NCI-H1436 (cell line): ENCODE measurements around the gene CST8.

ENCODE experiments used
- DNase-seq: peaks from one replicate; lab custom pipeline; 2025; lab: John Stamatoyannopoulos, UW

Gene CST8

DNA sequence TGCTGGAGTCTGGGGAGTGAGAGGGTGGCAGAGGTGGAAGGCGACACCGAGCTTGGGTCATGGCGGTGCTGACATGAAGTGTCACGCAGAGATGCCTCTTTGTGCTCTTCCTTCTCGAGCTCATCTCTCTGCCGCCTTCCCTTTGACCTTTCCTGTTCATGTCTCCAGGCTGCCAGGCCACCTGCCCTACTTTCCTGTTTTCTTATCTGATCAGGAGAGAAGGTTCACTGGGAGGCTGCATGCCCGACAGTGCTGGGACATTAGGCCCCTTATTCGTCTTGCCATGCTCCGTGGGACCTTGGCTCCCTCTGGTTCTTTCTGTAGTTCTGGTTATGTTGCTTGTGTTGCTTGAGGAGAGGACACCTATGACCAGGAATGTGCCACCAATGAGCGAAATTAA, 33.2 kb downstream of the CST8 start:
- no peak for DNase-seq

- DNase-seq, result no peak
These were observed 35.9 kb downstream of the CST8 start for GRCh38 chr20:23526850-23527249.

DNA sequence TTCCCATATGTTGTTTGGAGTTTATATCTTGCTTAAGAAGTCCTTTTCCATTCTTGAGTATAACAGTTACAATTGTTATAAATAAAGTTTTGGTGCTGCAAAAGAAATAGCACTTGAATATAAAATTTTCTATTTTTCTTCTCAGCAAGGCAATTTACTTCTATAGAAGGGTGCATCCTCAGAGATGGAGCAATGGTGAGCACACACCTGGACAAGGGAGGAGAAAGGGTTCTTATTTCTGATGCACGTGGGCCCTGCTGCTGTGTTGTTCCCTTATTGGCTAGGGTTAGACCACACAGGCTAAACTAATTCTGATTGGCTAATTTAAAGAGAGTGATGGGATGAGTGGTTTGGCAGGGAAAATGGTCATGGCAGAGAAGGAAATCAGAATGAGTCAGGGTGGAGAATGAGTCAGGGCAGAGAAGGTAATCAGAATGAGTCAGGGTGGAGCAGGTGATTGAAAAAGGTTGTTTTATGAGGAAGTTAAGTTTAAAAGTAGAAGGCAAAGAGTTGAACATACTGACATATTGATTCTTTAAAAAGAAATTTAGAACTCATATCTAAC, 38.0 kb downstream of the CST8 start:
- DNase-seq, result no peak

DNA sequence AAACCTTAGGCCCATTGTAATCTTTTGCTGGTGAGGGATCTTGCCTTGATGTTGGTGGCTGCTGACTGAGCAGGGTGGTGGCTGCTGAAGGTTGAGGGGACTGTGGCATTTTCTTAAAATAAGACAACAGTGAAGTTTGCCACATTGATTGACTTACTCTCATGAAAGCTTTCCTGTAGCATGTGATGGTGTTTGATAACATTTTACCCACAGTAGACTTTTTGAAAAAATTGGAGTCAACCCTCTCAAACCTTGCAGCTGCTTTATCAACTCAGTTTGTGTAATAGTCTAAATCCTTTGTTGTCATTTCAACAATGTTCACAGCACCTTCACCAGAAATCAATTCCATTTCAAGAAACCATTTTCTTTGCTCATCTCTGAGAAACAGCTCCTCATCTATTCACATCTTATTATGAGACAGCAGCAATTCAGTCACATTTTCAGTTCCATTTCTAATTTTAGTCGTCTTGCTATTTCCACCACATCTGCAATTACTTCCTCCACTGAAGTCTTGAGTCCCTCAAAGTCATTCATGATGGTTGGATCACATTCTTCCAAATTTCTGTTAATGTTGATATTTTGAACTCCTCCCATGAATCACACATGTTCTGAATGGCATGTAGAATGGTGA, 40.1 kb downstream of the CST8 start:
- no peak for DNase-seq

DNA sequence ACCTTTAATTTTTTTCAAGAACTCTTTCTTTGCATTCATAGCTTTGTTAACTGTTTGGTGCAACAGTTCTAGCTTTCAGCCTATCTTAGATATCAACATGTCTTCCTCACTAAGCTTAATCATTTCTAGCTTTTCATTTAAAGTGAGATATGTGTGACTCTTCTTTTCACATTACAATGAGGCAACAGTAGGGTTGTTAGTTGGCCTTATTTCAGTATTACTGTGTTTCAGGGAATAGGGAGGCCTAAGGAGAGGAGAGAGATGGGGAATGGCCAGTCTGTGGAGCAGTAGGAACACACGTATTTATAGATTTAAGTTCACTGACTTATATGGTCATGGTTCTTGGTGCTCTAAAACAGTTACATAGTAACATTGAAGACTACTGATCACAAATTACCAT, 41.6 kb downstream of the CST8 start:
- no peak for DNase-seq

DNA sequence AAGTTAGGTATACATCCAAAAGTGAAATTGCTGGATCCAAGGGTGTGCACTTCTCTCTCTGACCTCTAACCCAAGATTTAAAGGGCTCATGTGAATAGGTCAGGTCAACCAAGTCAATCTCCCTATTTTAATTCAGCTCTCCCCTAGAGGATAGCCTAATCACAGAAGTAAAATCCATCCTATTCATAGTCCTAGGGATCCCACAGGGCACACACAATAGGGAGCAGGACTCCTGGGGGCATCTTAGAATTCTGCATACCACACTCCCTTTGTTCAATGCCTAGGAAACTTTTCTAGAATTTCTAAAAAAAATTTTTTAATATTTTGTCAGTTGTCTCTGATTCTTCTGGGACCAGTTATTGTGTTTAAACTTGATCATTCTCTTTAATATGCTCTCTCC, 42.2 kb downstream of the CST8 start:
- DNase-seq, result no peak

DNA sequence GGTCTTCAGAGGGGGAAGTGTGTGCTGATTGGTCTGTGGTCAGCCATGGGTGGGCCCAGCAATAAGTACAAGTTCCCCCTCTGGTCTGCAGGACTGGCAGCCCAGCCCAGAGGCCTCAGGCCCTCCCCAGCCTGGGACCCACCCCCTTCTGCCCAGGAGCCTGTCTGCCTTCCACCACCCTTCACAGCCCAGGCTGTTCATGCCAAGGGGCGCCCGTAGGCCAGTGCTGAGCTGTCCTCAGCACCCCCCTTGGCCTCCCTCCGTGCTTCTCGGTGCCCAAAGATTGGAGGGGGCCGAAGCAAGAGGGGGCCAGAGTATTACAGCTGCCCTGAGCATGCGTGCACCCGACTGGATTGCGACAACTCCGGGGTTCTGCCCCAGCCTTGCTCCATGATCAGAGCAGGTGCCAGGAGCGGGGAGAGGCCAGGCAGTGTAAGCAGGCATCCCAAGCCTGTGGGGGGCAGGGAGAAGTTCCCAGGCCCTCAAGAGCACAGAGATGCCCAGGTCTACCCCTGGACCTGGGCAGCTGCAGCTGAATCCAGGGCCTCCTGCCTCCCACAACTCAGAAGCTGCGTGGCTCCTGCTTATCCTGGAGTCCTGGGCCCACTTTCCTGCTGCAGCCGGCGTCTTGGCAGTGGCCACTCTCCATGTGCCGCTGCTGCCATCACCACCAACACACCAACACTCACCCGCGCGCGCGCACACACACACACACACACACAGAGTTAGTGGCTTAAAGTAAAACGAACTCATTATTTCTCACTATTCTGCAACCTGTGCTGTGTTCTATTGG, 44.1 kb downstream of the CST8 start:
- no peak for DNase-seq

DNA sequence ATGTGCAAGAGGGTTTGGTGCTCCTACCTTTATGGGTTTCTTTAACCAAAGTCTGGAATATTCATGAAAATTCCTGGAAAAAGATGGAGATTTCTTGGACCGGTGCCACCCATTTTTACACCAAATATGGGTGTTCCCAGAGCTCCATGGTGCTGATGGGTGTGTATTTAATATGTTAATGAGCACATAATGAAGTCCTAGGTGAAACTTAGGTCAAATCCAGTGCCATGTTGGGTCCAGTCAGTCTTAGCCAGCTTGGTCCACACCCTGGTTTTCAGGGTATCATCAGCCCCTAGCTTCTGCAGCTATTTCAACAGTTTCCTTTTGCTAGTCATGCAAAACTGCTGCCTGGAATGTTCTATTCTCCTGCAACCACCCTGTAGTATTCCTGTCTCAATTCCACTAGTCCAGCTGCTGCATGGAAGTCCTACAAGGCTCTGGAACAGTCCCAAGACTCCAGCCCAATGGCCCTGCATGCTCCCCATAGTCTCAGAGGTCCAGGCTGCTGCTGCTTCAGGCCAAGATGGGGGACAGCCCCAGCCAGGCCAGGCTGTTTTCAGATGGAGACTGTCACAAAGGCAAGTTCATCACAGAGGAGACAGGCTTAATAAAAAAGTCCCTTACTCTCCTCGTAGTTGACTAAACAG, 45.5 kb downstream of the CST8 start:
- no peak for DNase-seq

DNA sequence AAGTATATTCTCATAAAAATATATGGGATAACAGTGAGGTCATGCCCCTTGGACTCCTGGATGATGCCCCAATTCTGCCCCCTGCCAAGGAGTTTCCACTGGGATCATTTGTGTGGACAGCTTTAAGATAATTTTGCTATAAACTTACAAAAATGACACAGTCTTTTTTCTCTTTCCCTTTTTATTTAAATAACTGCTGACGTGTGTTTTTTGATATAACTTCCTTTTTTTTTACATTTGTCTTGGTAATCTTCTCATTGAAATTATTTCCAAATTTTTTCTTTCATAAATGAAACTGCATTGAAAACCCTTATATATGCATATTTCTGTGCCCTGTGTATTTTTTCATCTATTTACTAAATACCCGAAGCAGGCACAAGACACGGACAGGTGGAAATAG, 46.1 kb downstream of the CST8 start:
- DNase-seq, result no peak

- DNase-seq, result no peak
These were observed 49.7 kb downstream of the CST8 start for GRCh38 chr20:23540624-23541023.

DNA sequence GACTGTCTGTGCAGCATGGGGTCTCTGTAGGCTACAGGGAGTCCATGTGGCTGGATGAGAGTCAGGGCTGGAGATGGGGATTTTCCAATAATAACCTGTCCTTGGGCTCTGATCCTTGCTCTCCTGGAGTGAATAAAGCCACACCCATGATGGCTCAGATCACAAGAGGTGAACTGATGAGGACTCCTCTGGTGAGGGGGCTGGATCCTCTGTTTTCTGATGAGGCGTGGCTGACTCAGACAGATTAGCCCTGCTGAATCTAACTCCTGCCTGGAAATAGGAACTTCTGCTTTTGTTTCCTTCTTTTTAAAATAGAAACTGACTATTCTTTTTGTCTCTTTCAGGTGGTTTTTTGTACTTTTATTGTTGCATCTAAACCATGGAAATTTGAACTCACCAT, 50.4 kb downstream of the CST8 start:
- no peak for DNase-seq

DNA sequence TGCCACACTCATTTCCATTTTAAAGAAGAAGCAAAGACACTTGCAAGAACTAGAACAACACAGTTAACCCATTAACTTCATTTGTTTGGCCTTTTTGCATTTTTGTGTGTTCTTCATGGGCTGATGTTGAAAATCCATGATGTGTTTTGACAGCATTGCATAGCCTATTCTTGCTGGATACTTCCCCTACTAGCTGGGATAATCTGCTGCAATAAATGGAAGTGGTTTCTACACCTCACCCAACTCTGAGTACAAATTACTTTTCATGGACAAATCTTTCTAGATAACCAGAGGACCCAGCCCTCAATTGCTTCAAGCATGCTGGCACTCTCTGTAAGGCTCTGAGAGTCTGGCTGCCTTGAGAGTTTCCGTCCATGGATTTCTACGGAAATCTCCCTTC, 50.9 kb downstream of the CST8 start:
- DNase-seq, result no peak

- no peak for DNase-seq
These were observed 51.9 kb downstream of the CST8 start for GRCh38 chr20:23542801-23543200.

GRCh38 chr20:23544133-23544532, 53.2 kb downstream of the CST8 start:
- DNase-seq, result no peak
